Tibial nerve (tissue), 4 donors: Measurements from ENCODE around the gene GNA14. TPM values are rescaled to one million over a fixed set of nuclear protein-coding genes. Genes with fewer than 3 reads are reported as not detected.
"Not testable (repeated sequence)": the region's sequence is repeated elsewhere in the genome, so short reads cannot be mapped to it uniquely, and the experiment has no call there.

ENCODE experiments used
- DNase-seq, 2 donors: peaks; one replicate each; pipeline ENCODE4 v3.0.0-alpha.2; 2019; ENCODE audit warnings: low spot score in 2 of 2
- H3K27ac ChIP-seq, 4 donors: fragments of 200-600 bp; sonication (generic) in 3 of 4; one replicate each; pipeline ENCODE4 v1.5.1; 2017 to 2019; ENCODE audit warnings: mild to moderate bottlenecking in 1 of 4
- H3K27me3 ChIP-seq, 2 donors: fragments of 200-600 bp; sonication (generic) in 1 of 2; one replicate each; pipeline versions ENCODE4 v1.5.1 to v1.6.0; 2017 to 2019
- H3K36me3 ChIP-seq, 3 donors: fragments of 200-600 bp; sonication (generic); one replicate each; pipeline ENCODE4 v1.5.1; 2018 to 2019
- H3K4me1 ChIP-seq, 4 donors: fragments of 200-600 bp; sonication (generic) in 3 of 4; one replicate each; pipeline ENCODE4 v1.5.1; 2017 to 2019
- H3K4me3 ChIP-seq, 4 donors: fragments of 200-600 bp; sonication (generic) in 3 of 4; one replicate each; pipeline ENCODE4 v1.5.1; 2017 to 2019; ENCODE audit warnings: mild to moderate bottlenecking in 1 of 4, moderate library complexity in 1 of 4
- H3K9me3 ChIP-seq, 4 donors: fragments of 200-600 bp; sonication (generic) in 3 of 4; one replicate each; pipeline ENCODE4 v1.5.1; 2017 to 2019
- CTCF ChIP-seq, 5 experiments: fragments of 200-600 bp in 3 of 5; fragments of 450-650 bp in 2 of 5; sonication (generic) in 3 of 5; IDR thresholded peaks; one replicate each; pipeline ENCODE4 v1.5.1; 2016 to 2019; ENCODE audit warnings: antibody characterized with exemption in 5 of 5, mild to moderate bottlenecking in 3 of 5, moderate library complexity in 2 of 5
- EP300 ChIP-seq, 2 donors: sonication (generic); formaldehyde crosslinking; IDR thresholded peaks; one replicate each; pipeline ENCODE4 v1.6.1; 2017; ENCODE audit warnings: antibody characterized with exemption in 2 of 2, mild to moderate bottlenecking in 1 of 2
- POLR2A ChIP-seq, 2 donors: fragments of 450-650 bp; IDR thresholded peaks; one replicate each; pipeline ENCODE4 v1.6.1; 2017; ENCODE audit warnings: antibody characterized with exemption in 2 of 2, mild to moderate bottlenecking in 2 of 2, moderate library complexity in 2 of 2
- WGBS, 2 donors: methylation state at CpG; one replicate each; pipeline ENCODE4 v1.1.5; 2018; 5-methylcytosine and 5-hydroxymethylcytosine counted together
- total RNA-seq, 4 donors: library from RNA; depleted of rRNA; stranded (reverse); fragments of >200 nt; gene quantifications; one replicate each; pipeline ENCODE4 v1.1.0, GENCODE V29; 2016

Gene GNA14
- total RNA-seq, 4 donors from 2014 or later: 0.84 to 7.1 (median 3.6) TPM

GRCh38 chr9:77442436-77442835, 205.7 kb downstream of the GNA14 start:
- DNase-seq: no peak
- H3K9me3 ChIP-seq: peaks cover 0 to 4% (median 0%) of the 10 kb centered on the region in 4 donors
- H3K27me3 ChIP-seq: no peaks in the 10 kb centered on the region
- no peak overlapping the region for H3K4me3 ChIP-seq
- TF ChIP-seq EP300 (IDR thresholded peaks at IDR 0.05) (no peak), CTCF (IDR thresholded peaks at IDR 0.05) (no peak), POLR2A (IDR thresholded peaks at IDR 0.05) (no peak)
- 84 to 85% methylated on average over 1 of the region's 1 CpG for WGBS, 2 donors
- H3K36me3 ChIP-seq: no peaks in the 10 kb centered on the region
- peaks cover 0 to 4% (median 0%) of the 10 kb centered on the region in 4 donors for H3K4me1 ChIP-seq
- H3K27ac ChIP-seq: no peak overlapping the region

- H3K36me3 ChIP-seq, H3K4me3 ChIP-seq, H3K4me1 ChIP-seq, DNase-seq, H3K27me3 ChIP-seq, H3K9me3 ChIP-seq, H3K27ac ChIP-seq: not testable (repeated sequence)
- WGBS, 2 donors: 74 to 83% methylated on average over 7 of the region's 7 CpGs
These were observed 207.0 kb downstream of the GNA14 start for GRCh38 chr9:77441124-77441523.

GRCh38 chr9:77440057-77440456, 208.1 kb downstream of the GNA14 start:
- no peak for TF ChIP-seq EP300 (IDR thresholded peaks at IDR 0.05)
- TF ChIP-seq CTCF (IDR thresholded peaks at IDR 0.05): no peak
- no peak for TF ChIP-seq POLR2A (IDR thresholded peaks at IDR 0.05)
- Histone ChIP-seq H3K36me3 (no peaks in the 10 kb centered on the region), H3K27ac (no peak overlapping the region), H3K27me3 (no peaks in the 10 kb centered on the region), H3K9me3 (no peaks in the 10 kb centered on the region), H3K4me1 (peaks cover 0 to 4% (median 0%) of the 10 kb centered on the region in 4 donors), H3K4me3 (no peak overlapping the region)
- DNase-seq: no peak
- WGBS, 2 donors: 31 to 33% methylated on average over 10 of the region's 10 CpGs

- no peak overlapping the region for H3K27ac ChIP-seq
- WGBS, 2 donors: 69 to 83% methylated on average over 3 of the region's 3 CpGs
- TF ChIP-seq CTCF (IDR thresholded peaks at IDR 0.05): no peak
- no peak for TF ChIP-seq POLR2A (IDR thresholded peaks at IDR 0.05)
- TF ChIP-seq EP300 (IDR thresholded peaks at IDR 0.05): no peak
- peaks cover 0 to 8% (median 0%) of the 10 kb centered on the region in 4 donors for H3K4me1 ChIP-seq
- no peaks in the 10 kb centered on the region for H3K36me3 ChIP-seq
- no peak overlapping the region for H3K4me3 ChIP-seq
- H3K27me3 ChIP-seq: no peaks in the 10 kb centered on the region
- no peaks in the 10 kb centered on the region for H3K9me3 ChIP-seq
- DNase-seq: no peak
These were observed 209.5 kb downstream of the GNA14 start for GRCh38 chr9:77438653-77439052.

- H3K9me3 ChIP-seq: no peaks in the 10 kb centered on the region
- H3K4me1 ChIP-seq: peaks cover 0 to 8% (median 0%) of the 10 kb centered on the region in 4 donors
- H3K27ac ChIP-seq: no peak overlapping the region
- no peaks in the 10 kb centered on the region for H3K36me3 ChIP-seq
- DNase-seq: no peak
- 68 to 69% methylated on average over 3 of the region's 3 CpGs for WGBS, 2 donors
- H3K27me3 ChIP-seq: no peaks in the 10 kb centered on the region
- no peak overlapping the region for H3K4me3 ChIP-seq
- no peak for TF ChIP-seq POLR2A (IDR thresholded peaks at IDR 0.05)
- no peak for TF ChIP-seq CTCF (IDR thresholded peaks at IDR 0.05)
- TF ChIP-seq EP300 (IDR thresholded peaks at IDR 0.05): no peak
These were observed 212.4 kb downstream of the GNA14 start for GRCh38 chr9:77435688-77436087.

GRCh38 chr9:77435277-77435676, 212.8 kb downstream of the GNA14 start:
- TF ChIP-seq CTCF (IDR thresholded peaks at IDR 0.05) (no peak), POLR2A (IDR thresholded peaks at IDR 0.05) (no peak), EP300 (IDR thresholded peaks at IDR 0.05) (no peak)
- H3K4me1 ChIP-seq: peaks cover 0 to 6% (median 0%) of the 10 kb centered on the region in 4 donors
- 94 to 97% methylated on average over 4 of the region's 4 CpGs for WGBS, 2 donors
- H3K27me3 ChIP-seq: no peaks in the 10 kb centered on the region
- no peak for DNase-seq
- no peak overlapping the region for H3K4me3 ChIP-seq
- no peaks in the 10 kb centered on the region for H3K36me3 ChIP-seq
- no peak overlapping the region for H3K27ac ChIP-seq
- H3K9me3 ChIP-seq: no peaks in the 10 kb centered on the region
